Cerebellar nuclear complex (tissue), 1 donor: Measurements from ENCODE around the gene TRIL.

Experiments used
- DNase-seq, 2 experiments: peaks; one replicate each; lab custom pipeline; 2025; lab: John Stamatoyannopoulos, UW

The TRIL gene

DNA sequence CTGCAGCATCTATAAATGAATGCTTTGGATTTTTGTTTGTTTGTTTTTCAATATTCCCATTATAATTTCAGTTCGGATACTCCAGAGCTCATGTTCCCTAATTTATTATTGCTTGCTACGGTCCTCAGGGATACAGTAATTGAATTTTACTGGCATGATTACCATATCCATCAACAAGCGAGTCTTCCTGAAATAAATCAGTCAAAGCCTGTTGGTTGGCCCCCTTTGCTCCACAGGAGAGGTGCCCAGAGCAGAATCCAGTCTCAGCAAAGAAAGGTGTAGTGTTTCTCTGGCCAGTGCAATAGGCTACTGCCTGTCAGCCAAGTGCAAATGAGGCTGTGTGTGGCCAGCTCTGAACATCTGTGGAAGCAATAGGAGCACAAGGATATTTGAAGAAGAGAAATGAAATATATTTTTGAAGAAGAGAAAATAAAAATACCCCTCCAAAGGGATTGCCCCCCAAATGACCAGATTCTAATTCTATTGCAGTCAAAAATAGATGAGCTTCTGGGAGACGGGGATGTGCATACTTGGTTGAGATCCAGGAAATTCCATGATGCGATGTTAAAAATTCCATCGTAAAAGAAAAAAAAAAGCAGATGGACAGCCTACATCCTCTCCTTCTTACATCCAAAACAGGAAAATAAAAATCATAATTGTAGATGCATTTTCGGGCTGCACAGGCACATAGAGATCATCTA, 18.1 kb downstream of the TRIL start:
- no peak for DNase-seq

- no peak for DNase-seq
These were observed 18.8 kb downstream of the TRIL start for GRCh38 chr7:28939367-28939766.

- DNase-seq, result no peak
These were observed 20.5 kb downstream of the TRIL start for GRCh38 chr7:28937619-28938018.

- DNase-seq, result no peak
These were observed 21.0 kb downstream of the TRIL start for GRCh38 chr7:28937103-28937502.

DNA sequence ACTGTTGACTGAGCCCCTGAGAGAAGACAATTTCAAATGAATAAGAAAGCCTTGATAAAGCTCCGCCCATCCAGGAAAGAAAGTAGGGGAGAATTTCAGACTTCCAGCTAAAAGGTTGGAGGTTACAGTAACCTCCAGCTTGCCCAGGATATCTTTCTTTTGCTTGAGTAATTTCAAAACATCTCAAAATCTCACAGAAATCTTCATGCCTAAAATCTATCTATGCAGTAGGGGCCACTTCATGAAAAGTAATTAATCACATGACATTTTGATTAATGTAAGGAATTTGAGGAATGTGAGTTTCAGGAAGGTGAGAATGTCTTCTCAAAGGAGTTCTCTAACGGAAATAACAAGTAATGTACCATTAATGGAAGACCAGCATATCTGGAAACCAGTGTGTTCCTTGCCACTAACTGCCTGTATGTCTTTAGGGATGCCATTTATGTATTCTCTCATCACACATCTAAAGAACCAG, 24.2 kb downstream of the TRIL start:
- no peak for DNase-seq

GRCh38 chr7:28931565-28931964, 26.6 kb downstream of the TRIL start:
- DNase-seq, result no peak

DNA sequence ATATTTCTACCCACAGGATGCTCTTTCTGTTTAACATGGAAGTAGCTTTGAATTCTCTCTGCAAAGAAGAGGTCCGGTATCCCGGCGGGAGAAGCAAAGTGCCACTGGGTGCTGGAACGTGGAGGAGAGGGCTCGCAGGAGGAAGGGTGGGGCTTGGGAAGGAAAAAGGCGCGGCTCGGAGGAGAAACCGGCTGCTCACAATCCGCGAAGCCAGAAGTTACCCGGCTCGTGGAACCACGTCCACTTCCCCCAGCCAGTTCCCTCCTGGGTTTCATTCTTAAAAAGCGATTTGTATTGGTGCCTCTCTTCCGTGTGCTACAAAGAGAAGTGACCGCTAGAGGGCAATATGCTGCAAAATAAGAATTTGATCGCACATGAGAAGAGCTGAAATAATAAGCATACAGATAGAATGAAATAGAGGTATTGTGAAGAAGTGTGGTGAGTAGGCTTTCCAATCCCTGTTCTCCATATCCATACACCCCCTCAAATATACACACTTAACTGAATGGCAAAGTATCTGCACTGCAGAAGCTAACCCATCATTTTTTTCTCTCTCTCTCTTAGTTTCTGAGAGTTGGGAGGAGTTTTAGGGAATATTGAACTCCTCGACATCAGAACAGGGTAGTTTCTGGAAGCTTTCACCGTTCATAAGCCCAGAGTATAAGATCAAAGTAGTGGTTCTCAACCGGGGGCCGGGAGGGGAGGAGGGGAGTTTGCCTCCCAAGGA, 31.1 kb downstream of the TRIL start:
- DNase-seq, result peak; percentile 2 to 50

DNA sequence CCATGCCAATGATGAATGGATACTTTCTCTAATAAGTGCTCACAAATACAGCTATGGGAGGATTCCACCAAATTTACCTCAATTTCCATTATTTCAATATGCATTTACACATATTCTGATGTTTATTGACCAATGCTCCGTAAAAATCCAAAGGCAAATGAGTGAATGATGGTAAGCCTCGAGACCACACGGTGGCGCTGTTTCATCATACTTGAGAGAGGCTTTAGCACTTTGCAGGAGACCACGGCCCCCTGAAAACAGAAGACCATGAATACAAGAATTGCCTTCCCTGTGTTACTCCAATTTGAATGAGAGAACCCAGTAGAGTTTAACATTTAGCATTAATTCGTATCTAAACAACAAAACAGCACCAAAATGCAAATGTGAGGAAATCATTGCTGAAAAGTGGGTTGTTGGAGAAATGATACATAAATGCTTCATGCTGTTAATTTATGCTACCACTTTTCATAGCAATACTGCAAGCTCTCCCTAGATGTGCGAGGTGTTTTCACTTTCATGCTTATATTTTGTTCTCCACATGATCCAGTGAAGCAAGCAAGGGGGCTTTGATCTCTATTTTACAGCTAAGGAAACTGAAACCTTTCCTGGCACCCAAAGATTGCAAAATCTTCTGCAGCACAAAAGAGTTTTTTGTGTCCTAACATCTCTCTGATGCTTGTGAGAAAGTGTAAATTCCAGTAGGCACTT, 35.4 kb downstream of the TRIL start:
- peak in 1 of 2 experiments; percentile 32 for DNase-seq

- peak in 1 of 2 experiments; percentile 48 for DNase-seq
These were observed 36.3 kb downstream of the TRIL start for GRCh38 chr7:28921822-28922221.

- DNase-seq, result no peak
These were observed 37.7 kb downstream of the TRIL start for GRCh38 chr7:28920424-28920823.

- DNase-seq, result no peak
These were observed 38.6 kb downstream of the TRIL start for GRCh38 chr7:28919510-28919909.

DNA sequence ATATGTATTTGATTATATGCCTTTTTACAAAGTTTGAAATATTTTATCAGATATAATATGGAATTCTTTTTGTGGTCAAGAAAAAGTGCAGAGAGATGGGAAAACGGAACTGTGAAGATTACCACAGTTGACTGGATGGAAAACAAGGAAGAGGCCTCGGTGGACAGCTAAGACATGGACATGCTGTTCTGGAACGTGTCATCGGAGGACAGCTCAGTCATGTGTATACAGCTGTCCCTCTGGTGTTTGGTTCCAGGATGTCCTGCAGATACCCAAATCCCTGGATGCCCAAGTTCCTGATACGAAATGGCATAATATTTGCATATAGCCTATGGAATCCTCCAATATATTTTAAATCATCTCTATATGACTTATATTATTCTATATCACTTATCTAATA, 49.4 kb downstream of the TRIL start:
- no peak for DNase-seq

DNA sequence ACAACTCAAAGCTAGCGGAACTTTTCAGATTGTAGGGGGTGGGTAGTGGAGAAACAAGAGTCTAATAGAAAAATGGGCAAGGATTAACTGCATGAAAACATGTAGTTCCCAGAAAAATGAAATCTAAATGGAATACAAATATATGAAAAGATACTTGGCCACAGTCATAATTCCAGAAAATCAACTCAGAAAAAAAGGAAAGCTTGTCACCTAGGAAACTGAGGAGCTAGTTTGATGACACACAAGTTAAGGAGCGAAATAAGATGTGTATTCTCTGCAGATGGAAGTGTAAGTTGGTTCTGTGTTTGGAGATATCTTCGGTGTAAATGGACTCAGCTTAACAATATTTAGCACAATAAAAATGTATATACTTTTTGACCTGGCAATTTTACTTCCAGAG, 52.7 kb downstream of the TRIL start:
- no peak for DNase-seq

DNA sequence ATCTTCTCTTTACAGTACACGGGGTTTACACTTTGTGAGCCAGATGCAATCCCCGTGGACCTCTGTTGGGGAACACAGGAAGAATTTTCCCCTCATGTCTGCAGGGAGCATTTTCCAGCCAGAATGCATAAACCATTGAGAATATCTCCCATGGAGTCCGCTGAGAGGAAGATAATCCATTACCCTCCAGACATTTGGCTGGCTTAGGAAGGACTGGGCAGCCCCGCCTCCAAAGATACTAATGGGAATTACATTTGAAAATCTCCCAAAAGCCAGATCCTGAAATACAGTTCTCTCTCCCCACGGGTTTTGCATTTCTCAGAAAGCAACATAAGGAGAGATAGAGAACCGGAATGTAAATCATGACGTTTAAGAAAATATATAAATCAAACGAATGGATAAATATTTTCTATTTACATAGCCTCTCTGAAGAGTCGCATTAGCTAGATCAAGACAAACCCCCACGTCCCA, 53.5 kb downstream of the TRIL start:
- DNase-seq, result no peak

DNA sequence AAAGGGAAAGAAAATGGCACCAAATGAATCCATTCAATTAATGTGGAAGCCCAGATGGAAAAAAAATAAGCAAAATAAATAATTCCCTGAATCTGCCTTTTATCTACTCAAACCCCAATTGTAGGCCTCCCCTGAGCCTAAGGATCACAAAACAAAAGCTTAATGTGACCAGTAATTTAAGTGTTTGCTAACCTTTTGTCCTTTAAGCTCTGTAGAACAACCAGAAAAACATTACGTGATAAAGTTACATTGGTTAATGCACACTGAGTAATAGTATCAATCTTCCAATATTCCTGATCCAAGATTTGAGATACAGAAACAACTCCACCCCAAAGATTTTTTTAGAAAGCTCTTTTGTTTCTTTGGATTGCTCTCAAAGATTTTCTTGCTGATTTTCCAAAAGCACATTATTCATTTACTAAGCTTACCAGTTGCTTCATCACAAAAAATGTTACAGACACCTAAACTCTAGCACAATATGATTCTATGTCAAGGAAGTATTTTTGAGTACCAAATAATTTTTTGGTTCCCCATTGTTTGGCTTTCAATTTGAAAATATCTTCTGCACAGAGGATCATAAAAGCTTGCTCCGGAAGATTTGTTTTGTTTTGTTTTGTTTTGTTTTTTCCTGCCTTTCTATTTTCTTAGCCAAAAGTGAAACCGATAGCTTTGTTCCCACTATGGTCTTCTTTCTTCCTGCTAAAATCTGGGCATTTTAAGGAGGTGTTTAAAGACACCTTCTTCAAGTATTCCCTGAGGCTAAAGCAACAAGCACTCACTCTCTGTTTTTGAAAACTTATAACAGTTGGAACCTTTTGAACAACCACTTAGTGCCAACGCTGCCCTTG, 54.2 kb downstream of the TRIL start:
- DNase-seq, result no peak
